Parathyroid adenoma (tissue), 2 donors: ENCODE results near the gene SHQ1.

Source experiments
- H2AFZ ChIP-seq: fragments of 300-600 bp; sonication (generic); one replicate; pipeline ENCODE4 v1.7.0; 2017; ENCODE audit warnings: antibody characterized with exemption, mild to moderate bottlenecking
- H3K27ac ChIP-seq: fragments of 300-600 bp; sonication (generic); one replicate; pipeline ENCODE4 v1.7.0; 2017
- H3K27me3 ChIP-seq: fragments of 300-600 bp; sonication (generic); one replicate; pipeline ENCODE4 v1.7.0; 2017; ENCODE audit warnings: low read length; ENCODE audit not compliant: control insufficient read depth, insufficient read depth
- H3K36me3 ChIP-seq: fragments of 300-600 bp; sonication (generic); one replicate; pipeline ENCODE4 v1.7.0; 2017; ENCODE audit warnings: low read length; ENCODE audit not compliant: control insufficient read depth, insufficient read depth
- H3K4me1 ChIP-seq: fragments of 300-600 bp; sonication (generic); one replicate; pipeline ENCODE4 v1.7.0; 2017; ENCODE audit warnings: control low read depth
- H3K4me2 ChIP-seq: fragments of 300-600 bp; sonication (generic); one replicate; pipeline ENCODE4 v1.7.0; 2017; ENCODE audit warnings: low read length
- H3K4me3 ChIP-seq: fragments of 300-600 bp; sonication (generic); one replicate; pipeline ENCODE4 v1.7.0; 2017; ENCODE audit warnings: low read depth, low read length
- H3K79me2 ChIP-seq: fragments of 300-600 bp; sonication (generic); one replicate; pipeline ENCODE4 v1.7.0; 2017; ENCODE audit warnings: control low read depth
- H3K9ac ChIP-seq: fragments of 300-600 bp; sonication (generic); one replicate; pipeline ENCODE4 v1.7.0; 2017; ENCODE audit warnings: mild to moderate bottlenecking
- H3K9me3 ChIP-seq: fragments of 300-600 bp; sonication (generic); one replicate; pipeline ENCODE4 v1.7.0; 2017; ENCODE audit warnings: low read length; ENCODE audit not compliant: control insufficient read depth
- TF ChIP-seq, protein P1 (sequence below): fragments of 300-600 bp; sonication (generic); IDR thresholded peaks from one replicate; pipeline ENCODE4 v1.7.0; 2017; ENCODE audit warnings: antibody characterized with exemption, mild to moderate bottlenecking
- donor health status: primary hyperparathyroidism.

The SHQ1 gene

GRCh38 chr3:72727172-72727571 lies 121.1 kb downstream of the SHQ1 start:
- Histone ChIP-seq H3K36me3 (no peaks in the 10 kb centered on the region), H3K4me2 (no peak overlapping the region), H3K27ac (no peak overlapping the region), H3K27me3 (no peaks in the 10 kb centered on the region), H3K4me1 (no peaks in the 10 kb centered on the region), H3K79me2 (no peaks in the 10 kb centered on the region), H2AFZ (no peak overlapping the region), H3K4me3 (no peak overlapping the region), H3K9ac (no peak overlapping the region), H3K9me3 (no peaks in the 10 kb centered on the region)
- TF ChIP-seq, protein P1, sequence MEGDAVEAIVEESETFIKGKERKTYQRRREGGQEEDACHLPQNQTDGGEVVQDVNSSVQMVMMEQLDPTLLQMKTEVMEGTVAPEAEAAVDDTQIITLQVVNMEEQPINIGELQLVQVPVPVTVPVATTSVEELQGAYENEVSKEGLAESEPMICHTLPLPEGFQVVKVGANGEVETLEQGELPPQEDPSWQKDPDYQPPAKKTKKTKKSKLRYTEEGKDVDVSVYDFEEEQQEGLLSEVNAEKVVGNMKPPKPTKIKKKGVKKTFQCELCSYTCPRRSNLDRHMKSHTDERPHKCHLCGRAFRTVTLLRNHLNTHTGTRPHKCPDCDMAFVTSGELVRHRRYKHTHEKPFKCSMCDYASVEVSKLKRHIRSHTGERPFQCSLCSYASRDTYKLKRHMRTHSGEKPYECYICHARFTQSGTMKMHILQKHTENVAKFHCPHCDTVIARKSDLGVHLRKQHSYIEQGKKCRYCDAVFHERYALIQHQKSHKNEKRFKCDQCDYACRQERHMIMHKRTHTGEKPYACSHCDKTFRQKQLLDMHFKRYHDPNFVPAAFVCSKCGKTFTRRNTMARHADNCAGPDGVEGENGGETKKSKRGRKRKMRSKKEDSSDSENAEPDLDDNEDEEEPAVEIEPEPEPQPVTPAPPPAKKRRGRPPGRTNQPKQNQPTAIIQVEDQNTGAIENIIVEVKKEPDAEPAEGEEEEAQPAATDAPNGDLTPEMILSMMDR = no peak

- Histone ChIP-seq H3K4me3 (no peak overlapping the region), H3K36me3 (no peaks in the 10 kb centered on the region)
Observed at GRCh38 chr3:72725229-72725628, 123.0 kb downstream of the SHQ1 start.

DNA sequence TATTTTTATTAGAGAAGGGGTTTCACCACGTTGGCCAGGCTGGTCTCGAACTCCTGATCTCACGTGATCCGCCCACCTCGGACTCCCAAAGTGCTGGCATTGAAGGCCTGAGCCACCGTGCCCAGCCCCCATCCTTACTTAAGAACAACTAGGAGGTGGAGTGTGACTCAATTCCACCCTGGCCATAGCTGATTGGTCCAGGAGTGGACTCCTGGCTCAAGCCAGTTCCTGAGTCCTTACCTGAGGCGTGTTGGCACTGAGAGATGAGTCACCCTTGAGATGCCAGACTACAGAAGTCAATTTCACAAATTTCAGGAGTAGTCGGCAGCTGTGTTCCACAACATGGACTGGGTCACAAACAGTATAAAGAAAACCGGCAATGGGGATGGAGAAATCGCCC lies 124.2 kb downstream of the SHQ1 start:
- Histone ChIP-seq H3K79me2 (no peaks in the 10 kb centered on the region), H3K4me2 (no peak overlapping the region), H3K4me1 (no peaks in the 10 kb centered on the region), H3K27ac (no peak overlapping the region), H2AFZ (no peak overlapping the region), H3K9me3 (no peaks in the 10 kb centered on the region), H3K27me3 (no peaks in the 10 kb centered on the region), H3K9ac (no peak overlapping the region), H3K4me3 (no peak overlapping the region), H3K36me3 (no peaks in the 10 kb centered on the region)
- TF ChIP-seq, protein P1 = no peak

More at GRCh38 chr3:72725229-72725628, 123.0 kb downstream of the SHQ1 start:
- H3K27ac ChIP-seq = no peak overlapping the region
- no peak overlapping the region for H2AFZ ChIP-seq
- TF ChIP-seq, protein P1 = no peak
- H3K27me3 ChIP-seq = no peaks in the 10 kb centered on the region
- H3K4me1 ChIP-seq = no peaks in the 10 kb centered on the region
- H3K79me2 ChIP-seq = no peaks in the 10 kb centered on the region
- H3K9me3 ChIP-seq = no peaks in the 10 kb centered on the region
- no peak overlapping the region for H3K9ac ChIP-seq
- no peak overlapping the region for H3K4me2 ChIP-seq

DNA sequence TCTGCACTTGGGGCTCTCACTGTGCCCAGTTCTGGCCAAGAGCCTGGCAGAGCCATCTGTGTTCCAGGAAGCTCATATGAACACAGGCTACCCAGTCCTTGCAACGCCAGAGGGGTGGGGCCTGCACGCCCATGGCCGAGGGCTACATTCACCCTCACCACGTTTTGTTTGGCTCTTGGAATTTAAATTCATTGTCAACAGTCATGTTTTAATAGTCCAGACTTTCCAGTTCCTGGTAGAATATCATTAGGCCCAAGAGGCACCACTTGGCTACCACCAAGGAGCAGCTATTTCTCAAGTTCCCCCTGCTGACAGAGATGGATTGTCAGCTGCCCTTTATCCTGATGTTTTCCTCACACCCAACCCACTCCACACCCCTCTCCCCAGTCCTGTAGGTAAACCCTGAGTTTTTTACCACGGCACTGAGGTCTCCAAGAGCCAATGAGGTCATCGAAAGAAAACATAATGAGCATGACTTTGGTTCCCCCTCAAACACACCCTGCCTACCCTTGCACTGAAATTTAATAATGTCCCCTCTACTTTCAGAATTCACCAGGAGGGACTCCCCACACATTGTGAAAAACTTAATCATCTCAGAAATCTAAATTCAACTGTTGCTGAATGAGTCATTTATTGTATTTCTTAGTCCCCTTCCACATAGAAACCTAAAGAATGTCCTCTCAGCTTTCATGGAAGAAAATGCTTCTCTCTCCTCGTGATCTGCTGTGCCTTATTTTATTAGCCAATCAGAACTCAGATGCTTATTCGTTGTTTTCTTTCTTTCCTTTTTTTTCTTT lies 125.1 kb downstream of the SHQ1 start:
- no peaks in the 10 kb centered on the region for H3K4me1 ChIP-seq
- H3K36me3 ChIP-seq = no peaks in the 10 kb centered on the region
- H3K27me3 ChIP-seq = no peaks in the 10 kb centered on the region
- H3K27ac ChIP-seq = no peak overlapping the region
- no peak overlapping the region for H3K9ac ChIP-seq
- H3K79me2 ChIP-seq = no peaks in the 10 kb centered on the region
- H2AFZ ChIP-seq = no peak overlapping the region
- H3K9me3 ChIP-seq = no peaks in the 10 kb centered on the region
- no peak overlapping the region for H3K4me2 ChIP-seq
- no peak overlapping the region for H3K4me3 ChIP-seq
- TF ChIP-seq, protein P1 = no peak
